ENCODE results near the gene MAP3K5.

Gene MAP3K5

DNA sequence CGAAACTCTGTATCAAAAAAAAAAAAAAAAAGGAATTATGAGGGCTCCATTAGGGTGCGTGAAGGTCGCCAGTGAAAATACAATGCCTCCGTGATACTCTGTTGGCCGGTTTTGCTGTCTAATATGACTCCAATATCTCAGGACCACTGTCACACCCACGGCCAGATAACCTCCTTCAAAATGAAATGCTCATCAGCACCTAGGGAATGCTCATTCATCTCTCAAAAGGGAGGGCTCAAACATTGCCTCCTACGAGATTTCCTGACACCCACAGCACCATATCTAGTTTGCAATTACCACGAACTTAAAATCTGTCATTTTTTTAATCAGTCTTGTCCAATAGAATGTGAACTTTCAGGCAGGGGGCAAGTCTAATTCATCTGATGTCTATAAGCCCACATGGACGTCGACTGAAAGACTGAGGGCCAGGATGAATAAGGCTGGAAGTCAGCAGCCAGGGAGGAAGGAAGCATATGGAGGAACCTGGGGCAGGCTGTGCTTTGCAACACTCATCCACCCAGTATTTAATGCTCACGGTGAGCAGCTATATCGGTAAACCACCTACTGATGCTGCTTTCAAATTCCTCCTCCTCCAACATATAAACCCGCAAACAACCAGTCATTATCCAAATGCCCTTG is 42.8 kb downstream of the MAP3K5 start:
- no peak for DNase-seq (ENCODE audit: low read depth)

DNA sequence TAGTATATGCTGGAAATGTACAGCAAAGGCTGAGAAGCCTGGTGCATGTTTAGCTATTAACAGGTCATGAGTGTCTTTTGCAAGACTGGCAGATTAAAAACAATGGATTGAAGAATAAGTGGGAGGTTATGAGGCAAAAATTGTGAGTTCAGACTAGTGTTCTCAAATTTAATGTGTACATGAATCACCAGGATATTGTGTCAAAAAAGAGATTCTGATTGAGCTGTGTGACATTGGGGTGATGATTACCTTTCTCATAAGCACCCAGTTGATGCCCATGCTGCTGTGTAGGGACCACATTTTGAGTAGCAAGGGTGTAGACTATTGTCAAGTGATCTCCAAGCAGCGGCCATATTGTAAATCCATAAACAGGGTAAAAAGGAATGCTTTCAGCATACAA is 44.8 kb downstream of the MAP3K5 start:
- no peak for DNase-seq (ENCODE audit: low read depth)

DNA sequence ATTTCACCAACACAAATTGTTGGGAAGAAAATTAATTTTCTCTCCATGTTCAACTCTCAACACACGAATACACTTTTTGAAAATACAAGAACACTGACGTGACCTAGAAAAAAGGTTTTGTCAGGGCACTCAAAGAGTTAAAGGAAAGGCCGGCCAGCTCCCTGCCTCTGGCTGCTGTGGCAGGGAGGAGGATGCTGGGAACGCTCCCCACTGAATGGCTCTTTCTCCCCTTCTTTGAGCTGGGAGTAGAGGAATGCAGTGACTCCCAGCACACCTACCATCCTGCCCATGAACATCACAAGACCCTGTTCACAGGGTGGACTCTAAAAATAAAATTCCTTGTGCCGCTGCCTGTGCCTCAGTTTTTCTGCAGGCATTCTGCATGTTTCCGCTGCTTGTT is 47.0 kb downstream of the MAP3K5 start:
- DNase-seq (ENCODE audit: low read depth) = no peak

DNA sequence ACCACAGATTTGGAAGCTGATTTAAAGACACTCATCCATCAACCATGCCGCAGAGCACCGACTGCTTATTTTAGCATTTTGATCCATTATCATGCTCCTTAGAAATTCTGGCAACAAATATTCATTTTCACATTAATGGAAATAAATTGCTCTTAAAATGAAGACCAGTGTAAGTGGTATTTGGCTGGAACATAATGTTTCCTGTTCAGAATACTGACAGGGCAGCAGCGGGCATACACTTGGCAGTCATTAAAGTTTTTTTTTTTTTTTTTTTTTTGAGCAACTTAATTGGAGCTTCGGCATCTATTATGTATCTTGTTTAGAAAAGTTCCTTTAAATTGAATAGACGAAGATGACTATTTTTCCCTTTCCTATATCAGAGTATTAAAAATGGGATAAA is 47.4 kb downstream of the MAP3K5 start:
- no peak for DNase-seq (ENCODE audit: low read depth)

DNA sequence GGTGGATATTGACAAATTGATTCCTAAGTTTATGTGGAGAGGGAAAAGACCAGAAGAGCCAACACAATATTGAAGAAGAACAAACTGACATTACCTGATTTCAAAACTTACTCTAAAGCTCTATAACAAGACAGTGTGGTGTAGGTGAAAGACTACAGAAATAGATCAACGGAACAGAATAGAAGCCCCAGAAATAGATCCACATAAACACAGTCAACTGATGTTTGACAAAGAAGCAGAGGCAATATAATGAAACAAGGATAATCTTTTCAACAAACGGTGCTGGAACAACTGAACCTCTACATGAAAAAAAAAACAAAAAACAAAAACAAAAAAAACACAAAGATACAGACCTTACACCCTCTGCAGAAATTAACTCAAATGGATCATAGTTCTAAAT is 50.2 kb downstream of the MAP3K5 start:
- no peak for DNase-seq (ENCODE audit: low read depth)

DNA sequence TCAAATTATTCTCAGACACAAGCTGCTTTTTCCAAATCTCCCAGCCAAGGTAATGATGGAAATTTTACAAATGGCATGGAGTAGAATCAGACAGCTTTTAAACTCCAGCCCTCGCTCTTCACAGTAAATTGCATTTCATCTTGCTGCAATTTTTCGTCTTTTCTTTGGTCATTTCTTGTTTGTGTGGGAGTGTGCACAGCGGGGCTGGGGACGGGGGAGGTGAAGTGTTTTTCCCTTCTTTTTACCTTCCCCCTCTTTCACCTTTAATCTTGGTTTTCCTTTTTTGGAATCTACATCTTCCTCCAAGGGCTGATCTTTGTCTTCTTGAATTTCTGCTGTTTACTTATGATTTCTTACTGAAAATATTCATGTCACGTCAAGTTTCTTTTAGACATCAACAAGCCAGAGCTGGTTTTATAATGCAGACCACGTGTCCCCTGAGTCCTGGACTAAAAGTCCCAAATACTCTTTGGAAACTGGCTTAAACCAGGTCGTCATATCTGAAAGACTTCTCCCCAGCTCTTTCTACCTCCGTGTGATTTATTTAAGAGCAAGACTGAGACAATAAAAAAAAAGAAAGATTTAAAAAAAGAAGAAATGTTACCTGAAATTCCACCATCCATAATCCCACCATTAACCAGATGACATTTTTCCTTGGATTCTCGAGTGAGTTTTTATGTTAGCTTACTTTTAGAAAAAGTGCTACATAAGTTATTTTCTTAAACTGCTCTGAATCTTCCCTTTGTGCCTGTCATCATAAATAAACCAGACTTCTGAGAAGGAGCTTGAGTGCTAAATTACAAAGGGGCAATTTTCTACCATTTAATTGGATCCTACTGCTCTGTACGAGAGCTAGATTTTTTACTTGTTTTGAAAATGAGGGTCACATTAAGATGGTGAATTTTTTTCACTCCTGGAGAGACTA is 52.0 kb downstream of the MAP3K5 start:
- no peak for DNase-seq (ENCODE audit: low read depth)

DNA sequence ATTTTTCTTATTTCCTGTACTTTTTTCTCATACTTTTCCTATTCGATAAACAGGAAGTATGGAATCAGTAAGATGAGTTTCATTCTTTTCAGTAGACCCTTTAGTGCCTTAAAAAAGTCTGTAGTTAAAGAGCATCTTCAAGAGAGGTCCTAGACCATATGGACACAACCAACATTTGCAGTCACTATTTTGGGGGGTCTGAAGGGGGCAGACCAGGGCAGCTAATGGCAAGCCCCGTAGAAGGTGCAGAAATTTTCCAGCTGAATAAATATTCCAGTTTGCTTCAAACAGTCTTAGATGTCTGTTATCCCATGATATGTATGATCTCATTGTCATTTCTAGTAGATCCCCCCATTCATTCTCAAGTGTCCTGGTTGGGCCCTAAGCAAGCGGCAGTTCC is 52.8 kb downstream of the MAP3K5 start:
- DNase-seq (ENCODE audit: low read depth) = no peak

DNA sequence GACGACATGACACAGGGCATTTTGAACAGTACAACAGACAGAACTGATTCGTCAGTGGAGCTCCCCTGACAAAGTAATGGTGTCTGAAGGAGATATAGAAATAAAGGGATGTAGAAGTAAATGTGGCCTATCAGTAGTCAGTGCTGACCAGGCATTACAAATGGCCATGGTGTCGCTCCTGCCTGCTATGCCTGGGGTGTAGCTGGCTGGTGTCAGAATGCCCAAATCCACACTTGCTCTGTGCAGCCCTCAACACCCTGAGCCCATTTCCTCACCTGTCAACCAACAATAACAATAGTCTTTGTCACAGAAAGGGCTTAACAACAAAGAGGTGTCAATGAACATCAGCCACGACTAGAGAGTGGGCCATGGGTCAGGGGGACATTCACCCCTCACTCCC is 53.2 kb downstream of the MAP3K5 start:
- no peak for DNase-seq (ENCODE audit: low read depth)

DNA sequence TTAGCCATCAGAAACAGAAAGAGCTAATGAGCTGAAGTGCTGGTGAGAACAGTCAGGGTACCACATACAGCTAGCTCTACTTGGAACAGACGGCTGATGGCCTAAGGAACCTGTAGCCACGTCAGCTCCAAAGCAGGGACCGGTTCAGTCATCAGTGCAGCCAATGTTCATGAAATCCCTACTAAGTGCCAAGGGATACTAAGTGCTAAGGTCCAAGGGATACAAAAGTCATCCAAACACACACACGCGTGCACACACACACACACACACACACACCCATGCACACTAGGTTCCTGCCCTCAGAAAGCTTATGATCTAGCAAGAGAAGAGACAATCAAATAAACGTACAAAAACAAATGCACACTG is 53.6 kb downstream of the MAP3K5 start:
- DNase-seq (ENCODE audit: low read depth) = no peak

DNA sequence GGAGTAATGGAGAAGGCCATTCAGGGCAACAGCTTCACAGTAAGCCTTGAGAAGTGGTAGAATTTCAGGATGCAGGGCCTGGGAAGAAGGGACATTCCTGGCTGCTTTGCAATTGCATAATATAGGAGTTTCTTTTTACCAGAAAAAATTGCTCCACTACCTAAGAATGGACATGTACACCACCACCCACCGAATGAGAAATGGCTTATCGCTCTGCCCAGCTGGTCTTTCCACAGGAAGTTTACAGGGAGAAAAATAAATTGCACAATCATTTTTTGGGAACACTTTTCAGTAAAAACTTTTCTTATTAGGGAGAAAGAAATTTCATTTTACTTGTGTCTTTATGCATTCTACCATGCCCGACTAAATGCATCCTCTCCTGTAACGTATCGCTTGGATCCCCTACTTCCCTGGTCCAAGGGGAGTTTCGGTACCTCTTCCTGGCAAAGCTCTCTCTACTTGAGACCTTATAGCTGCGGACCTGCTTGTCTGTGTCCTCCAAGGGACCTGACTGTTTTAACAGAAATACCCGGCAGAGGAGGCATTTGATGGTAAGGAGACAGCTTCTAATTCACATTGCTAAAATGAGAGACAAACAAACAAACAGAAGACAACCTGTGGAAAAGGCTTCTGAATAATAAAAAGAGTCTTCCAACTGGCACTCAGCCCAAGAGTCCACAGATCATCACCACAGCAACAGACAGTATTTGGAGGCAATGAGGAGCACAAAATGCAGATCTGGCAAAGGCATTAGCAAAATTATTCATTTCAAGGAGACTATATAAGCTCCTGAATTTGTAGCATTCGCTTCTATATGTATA is 54.2 kb downstream of the MAP3K5 start:
- no peak for DNase-seq (ENCODE audit: low read depth)

DNA sequence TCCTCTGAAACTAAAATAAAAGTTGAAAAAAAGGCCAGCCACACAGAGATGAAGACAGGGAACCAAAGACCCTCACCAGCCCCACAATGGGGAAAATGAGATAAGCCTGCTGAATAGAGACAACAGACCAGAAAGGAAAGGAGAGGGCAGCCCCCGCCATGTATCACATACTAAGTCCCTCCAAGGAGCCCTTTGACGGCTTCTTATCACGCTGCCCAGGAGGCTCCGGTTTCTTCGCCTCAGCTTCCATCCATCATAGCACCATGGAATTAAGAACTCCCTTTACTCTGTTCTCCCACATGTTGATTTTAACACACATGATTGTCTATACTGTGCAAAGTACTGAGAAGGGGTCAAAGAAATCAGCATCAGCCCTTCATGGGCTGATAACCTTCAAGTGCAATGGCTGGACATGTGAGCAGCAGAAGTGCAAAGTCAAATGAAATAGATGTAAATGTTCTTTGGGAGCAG is 54.9 kb downstream of the MAP3K5 start:
- DNase-seq (ENCODE audit: low read depth) = no peak

DNA sequence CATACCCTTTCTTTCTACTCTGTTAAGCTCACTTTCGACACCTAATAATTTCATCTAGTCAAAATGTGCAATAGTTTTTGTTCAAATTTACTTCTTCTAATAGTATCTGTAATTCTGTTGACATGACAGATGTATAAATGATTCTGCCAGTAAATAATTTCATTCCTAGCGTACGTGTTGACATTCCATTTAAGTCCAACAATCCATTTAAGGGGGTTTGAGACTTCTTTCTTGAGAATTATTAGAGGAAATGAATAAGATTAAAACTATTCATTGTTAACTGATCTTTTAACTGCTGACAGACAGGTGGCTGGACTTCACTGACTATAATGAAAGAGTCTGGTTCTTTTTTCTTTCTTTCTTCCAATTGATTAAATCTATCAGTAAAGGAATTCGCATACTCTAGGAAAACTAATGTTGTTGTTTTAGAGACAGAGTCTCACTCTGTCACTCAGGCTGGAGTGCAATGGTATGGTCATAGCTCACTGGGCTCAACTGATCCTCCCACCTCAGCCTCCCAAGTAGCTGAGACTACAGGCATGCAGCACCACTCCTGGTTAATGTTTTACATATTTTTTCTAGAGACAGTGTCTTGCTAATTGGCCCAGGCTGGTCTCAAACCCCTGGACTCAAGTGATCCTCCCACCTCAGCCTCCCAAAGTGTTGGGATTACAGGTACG is 55.9 kb downstream of the MAP3K5 start:
- DNase-seq (ENCODE audit: low read depth) = no peak

DNA sequence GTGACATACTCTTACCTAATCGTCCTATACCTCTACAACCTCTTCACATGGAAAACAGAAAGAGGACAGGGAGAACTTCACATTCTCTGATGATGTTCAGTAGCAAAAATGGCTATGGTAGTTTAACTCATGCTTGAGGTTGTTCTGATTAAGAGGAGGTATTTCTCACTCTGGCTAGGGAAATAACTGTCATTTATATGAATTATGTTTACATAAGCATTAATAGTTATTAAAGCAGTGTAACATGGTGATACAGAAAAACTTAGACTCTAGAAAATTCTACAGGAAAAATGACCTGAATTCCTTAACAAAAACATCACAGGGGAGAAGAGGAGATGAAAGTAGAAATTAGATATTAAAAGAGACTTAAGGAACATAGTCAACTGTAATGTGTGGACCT is 57.3 kb downstream of the MAP3K5 start:
- no peak for DNase-seq (ENCODE audit: low read depth)

DNA sequence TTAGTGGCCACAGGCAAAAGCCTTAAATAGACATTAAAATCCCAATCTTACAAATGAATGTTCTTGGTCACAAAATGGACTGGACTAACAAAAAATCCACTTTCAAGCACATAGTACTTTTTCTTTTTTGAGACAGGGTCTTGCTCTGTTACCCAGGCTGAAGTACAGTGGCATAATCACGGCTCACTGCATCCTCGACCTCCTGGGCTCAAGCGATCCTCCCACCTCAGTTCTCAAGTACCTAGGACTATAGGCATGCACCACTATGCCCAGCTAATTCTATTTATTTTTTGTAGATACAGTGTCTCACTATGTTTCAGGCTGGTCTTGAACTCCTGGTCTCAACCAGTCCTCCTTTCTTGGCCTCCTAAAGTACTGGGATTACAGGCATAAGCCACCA is 59.4 kb downstream of the MAP3K5 start:
- DNase-seq (ENCODE audit: low read depth) = no peak

DNA sequence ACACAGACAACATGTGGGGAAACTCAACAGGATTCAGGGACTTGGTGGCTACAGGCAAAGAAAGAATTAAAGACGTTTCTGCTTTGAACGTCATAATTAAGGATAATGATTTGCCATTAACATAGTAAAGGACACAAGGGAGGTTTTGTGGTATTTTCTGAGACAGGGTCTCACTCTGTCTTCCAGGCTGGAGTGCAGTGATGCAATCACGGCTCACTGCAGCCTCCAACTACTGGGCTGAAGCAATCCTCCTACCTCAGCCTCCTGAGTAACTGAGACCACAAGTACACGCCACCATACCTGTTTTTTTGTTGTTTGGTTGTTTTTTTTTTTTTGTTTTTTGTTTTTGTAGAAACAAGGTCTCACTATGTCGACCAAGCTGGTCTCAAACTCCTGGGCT is 62.4 kb downstream of the MAP3K5 start:
- no peak for DNase-seq (ENCODE audit: low read depth)

DNA sequence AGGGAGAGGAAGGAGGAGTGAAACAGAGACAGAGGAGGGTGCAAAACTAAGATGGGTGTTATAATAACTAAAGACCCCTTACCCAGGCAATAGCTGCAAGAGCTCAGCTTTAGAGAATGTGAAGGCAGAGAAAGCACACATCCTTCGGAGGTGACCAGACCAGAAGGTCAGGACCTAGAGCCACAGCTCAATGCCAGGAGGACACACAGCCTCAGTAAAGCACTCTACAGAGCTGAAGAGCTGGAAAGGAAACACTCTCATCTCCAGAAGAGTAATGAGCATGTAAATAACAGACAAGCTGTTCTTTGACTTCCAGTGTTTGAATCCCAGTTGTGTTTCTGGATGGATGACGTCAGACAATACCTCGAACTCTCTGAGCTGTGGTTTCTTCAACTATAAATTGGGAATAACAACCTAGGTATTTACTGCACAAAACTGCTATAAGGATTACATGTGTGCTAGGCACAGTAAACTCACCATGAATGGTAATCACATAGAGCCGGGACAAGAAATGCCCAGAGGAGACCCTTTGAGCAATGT is 63.2 kb downstream of the MAP3K5 start:
- no peak for DNase-seq (ENCODE audit: low read depth)

DNA sequence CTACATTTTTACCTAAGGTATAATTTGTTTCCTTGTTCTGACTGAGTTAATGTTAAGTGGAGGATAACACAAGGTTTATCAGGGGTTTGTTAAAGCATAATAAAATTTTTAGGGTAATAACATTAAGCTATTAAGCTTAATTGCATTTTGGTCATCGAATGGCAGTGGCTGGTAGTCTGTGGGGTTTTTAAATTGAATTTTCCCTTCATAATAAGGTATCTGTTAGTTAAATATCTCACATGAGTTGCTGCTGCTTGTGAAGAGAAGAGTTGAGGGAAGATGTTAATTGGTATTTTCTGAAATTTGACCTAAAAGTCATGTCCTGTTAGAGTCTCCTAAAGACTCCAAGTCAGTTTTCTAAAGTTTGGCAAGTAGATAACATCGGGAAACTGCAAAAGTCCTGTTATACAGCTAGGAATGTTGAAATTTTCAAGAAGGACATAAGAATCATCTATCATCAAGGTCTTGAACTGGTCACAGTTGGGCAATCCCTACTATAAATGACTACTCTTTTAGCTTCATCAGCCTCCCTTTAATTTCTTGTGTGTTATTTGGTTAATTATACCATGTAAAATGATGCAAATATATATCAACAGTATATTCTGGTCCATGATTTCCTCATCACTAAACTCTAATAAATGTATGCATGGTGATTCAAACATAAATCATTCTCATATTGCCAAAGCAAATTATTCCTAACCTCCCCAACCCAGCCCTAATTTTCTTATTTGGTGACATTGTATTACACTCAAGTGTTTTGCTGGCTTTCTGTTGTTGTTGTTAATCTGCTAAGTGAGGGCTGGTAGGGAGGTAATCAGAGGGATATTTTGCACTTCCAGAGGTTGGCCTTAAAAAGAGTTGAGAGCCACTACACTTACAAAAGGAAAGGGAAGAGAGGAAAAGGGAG is 64.0 kb downstream of the MAP3K5 start:
- no peak for DNase-seq (ENCODE audit: low read depth)

DNA sequence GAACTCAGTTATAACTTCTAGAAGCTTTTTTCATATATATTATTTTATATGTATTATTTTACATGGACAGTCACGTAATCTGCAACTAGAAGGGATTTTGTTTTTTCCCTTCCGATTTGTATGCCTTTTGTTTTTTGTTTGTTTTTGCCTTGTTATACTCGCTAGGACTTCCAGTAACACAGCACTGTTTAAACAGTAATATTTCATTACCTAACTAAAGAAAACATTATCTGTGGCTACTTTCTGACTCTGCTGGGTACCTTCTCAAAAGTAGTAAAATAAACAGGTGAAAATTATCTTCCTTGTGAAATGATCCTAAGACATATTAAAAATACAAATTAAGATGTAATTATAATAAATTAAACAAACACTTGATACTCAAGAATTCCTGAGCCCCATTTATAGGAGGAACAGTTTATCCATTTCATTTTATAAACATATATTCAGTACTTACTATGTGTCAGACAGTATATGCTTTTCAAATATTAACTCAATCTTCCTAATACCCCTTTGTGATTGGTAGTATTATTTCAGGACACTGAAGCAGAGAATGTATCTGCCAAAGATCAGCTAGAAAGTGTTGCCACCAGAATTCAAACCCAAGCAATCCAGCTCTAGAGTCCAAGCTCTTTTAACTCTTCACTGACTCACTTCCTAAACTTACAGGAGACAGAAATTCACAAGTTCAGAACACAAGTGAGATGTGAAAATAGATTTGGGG is 65.3 kb downstream of the MAP3K5 start:
- no peak for DNase-seq (ENCODE audit: low read depth)

DNA sequence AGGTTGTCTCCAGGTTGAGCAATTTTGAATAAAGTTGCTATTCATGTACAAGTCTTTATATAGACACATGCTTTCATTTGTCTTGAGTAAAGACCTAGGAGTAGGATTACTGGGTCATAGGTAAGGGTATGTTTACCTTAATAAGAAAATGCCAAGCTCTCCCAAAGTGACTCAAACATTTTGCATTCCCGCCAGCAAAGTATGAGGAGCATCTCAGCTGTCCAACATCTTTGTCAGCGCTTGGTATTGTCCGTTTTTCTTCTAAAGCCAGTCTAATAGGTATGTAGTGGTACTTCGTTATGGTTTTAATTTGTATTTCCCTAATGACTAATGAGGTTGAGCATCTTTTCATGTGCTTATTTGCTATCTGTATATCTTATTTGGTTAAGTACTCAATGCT is 67.2 kb downstream of the MAP3K5 start:
- no peak for DNase-seq (ENCODE audit: low read depth)

DNA sequence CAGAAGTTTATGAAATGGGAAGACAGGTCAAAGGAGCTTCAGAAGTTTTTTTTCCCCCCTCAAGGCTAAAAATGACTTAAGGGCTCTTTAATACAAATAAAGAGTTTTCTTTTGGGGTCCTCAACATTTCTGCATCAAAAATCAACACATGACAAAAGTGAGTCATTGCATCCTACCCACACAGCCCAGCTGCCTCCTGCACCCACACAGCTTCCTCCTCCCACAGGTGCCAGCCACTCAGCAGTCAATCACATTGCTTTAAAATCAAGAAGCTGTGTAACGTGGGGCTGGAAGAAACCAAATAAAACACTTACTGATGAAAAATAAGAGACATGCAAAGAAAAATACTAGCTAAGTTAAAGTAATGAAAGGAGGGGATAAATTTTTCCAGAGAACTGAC is 68.5 kb downstream of the MAP3K5 start:
- peak; percentile 19 for DNase-seq (ENCODE audit: low read depth)

Data from activated T-cell treated with anti-CD3 and anti-CD28 coated beads for 1 hour (primary cell).